Activated CD4-positive, alpha-beta memory T cell treated with anti-CD3 and anti-CD28 coated beads, Interleukin-2, amount 10 ng/mL, durations not matched to agents 7 days and 5 days (primary cell): ENCODE data around the gene NELFE. TPM values are rescaled to one million over a fixed set of nuclear protein-coding genes. Genes with fewer than 3 reads are reported as not detected.
"Not testable (repeated sequence)": the region's sequence is repeated elsewhere in the genome, so short reads cannot be mapped to it uniquely, and the experiment has no call there.

Experiments used
- CTCF ChIA-PET: fragments of 350-600 bp; sonication (Branson Sonifier 250); formaldehyde crosslinking; loops from one replicate; lab custom pipeline; 2021; ENCODE audit warnings: antibody characterized with exemption, inconsistent platforms; lab: Charles Lee
- POLR2A ChIA-PET: fragments of 350-600 bp; sonication (Branson Sonifier 250); formaldehyde crosslinking; loops from one replicate; lab custom pipeline; 2021; ENCODE audit warnings: antibody characterized with exemption; lab: Charles Lee
- DNase-seq: peaks from one replicate; pipeline ENCODE4 v3.0.0-alpha.2; 2020
- H3K27ac Mint-ChIP-seq: one replicate; pipeline ENCODE4 v1.8.0; 2021; ENCODE audit warnings: mild to moderate bottlenecking, mixed read lengths
- H3K27me3 Mint-ChIP-seq: one replicate; pipeline ENCODE4 v1.8.0; 2021; ENCODE audit warnings: mixed read lengths
- H3K36me3 Mint-ChIP-seq: one replicate; pipeline ENCODE4 v1.8.0; 2021; ENCODE audit warnings: low read depth, mixed read lengths
- H3K4me1 Mint-ChIP-seq: one replicate; pipeline ENCODE4 v1.8.0; 2021; ENCODE audit warnings: mixed read lengths
- H3K4me3 Mint-ChIP-seq: one replicate; pipeline ENCODE4 v1.8.0; 2021; ENCODE audit warnings: mild to moderate bottlenecking, mixed read lengths
- H3K9me3 Mint-ChIP-seq: one replicate; pipeline ENCODE4 v1.8.0; 2021; ENCODE audit warnings: mixed read lengths
- total RNA-seq, 2 experiments: library from RNA; stranded (reverse); gene quantifications; one replicate each; pipeline ENCODE4 v1.2.3, GENCODE V29; 2021

The NELFE gene
- total RNA-seq, 2 experiments from 2014 or later, result 69.6 to 70.6 TPM

- H3K27ac Mint-ChIP-seq, H3K36me3 Mint-ChIP-seq, H3K9me3 Mint-ChIP-seq, H3K4me3 Mint-ChIP-seq, H3K4me1 Mint-ChIP-seq, DNase-seq, CTCF ChIA-PET, H3K27me3 Mint-ChIP-seq, POLR2A ChIA-PET: not testable (repeated sequence)
Observed at GRCh38 chr6:31981744-31982143, 23.0 kb upstream of the NELFE start, which contains the start of gene C4A. C4A (plus strand) TSS chr6:31982057; CDS start chr6:31982108, 51 bp downstream.

DNA sequence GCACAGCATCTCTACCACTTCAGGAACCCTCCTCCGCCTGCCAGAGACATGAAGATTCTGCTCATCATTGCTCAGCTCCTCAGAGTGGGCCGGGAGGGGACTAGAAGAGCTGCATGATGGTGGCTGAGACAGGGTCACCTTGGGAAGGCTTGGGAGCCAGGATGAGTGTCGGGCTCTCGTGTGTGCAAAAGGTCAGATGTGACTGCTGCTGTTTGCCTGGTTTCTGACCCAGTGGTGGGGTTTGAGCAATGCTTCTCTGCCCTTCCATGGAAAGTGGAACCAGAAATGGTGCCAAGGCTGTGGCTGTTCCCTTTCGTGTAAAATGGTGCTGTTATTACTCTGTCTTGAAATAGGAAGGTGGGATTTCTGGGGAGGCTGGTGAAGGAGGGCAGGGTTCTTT is 22.2 kb upstream of the NELFE start:
- H3K9me3 Mint-ChIP-seq, POLR2A ChIA-PET, DNase-seq, H3K27ac Mint-ChIP-seq, H3K4me3 Mint-ChIP-seq, H3K4me1 Mint-ChIP-seq, H3K27me3 Mint-ChIP-seq, H3K36me3 Mint-ChIP-seq, CTCF ChIA-PET: not testable (repeated sequence)

DNA sequence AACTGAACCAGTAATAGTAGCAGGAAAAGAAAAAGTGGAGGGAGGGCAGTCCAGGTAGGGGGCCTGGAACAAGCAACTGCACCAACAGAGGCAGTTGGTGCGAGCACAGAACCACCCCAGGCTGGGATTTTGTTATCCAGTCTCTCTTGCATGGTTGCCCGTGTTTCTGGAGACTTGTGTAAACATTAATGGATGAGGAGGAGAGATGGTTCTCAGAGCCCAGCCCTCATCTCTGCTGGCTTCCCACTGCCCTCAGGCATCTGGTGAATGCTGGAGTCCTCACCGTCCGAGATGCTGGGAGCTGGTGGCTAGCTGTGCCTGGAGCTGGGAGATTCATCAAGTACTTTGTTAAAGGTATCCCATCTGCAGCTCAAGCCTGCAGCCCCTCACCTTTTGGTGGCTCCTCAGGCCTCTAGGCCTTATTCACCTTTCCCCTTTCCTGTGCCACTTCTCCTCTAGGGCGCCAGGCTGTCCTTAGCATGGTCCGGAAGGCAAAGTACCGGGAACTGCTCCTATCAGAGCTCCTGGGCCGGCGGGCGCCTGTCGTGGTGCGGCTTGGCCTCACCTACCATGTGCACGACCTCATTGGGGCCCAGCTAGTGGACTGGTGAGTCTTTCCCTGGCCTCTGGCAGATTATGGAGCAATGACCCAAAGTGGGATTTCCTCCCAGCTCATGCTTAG is 21.6 kb upstream of the NELFE start:
- H3K36me3 Mint-ChIP-seq, H3K4me3 Mint-ChIP-seq, POLR2A ChIA-PET, H3K9me3 Mint-ChIP-seq, H3K4me1 Mint-ChIP-seq, DNase-seq, H3K27ac Mint-ChIP-seq, H3K27me3 Mint-ChIP-seq: not testable (repeated sequence)
- CTCF ChIA-PET, result interaction anchor here (0.6 kb wide), 1 partner anchor 156 kb away, joined by 3 read pairs; no protein-coding TSS in a partner anchor

DNA sequence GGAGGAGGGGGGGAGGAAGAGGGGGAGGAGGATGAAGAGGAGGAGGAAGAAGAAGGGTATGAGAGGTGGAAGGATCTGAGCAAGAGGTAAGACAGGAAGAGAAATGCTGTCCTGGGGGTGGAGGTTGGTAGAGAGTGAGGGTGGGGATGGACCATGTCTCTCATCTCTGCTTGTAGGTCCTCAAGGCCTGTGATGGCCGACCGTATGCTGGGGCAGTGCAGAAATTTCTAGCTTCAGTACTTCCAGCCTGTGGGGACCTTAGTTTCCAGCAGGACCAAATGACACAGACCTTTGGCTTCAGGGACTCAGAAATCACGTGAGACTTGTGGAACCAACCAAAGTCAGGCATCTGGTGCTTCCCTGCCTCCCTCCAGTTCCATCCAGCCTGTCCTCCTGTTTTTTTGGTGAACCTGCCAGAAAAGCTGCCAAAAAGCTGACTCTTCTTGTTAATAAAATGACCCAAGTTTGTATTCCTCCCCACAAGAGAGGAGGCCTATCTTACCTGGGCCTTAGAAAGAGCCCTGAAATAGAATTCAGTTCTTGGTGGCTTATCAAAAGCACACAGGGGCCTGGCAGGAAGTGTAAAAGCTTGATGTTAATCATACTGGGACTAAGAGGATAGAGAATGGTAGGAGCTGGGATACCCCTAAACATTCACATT is 20.6 kb upstream of the NELFE start:
- Mint-ChIP-seq H3K4me1 (peaks cover 6% of the 10 kb centered on the region), H3K27me3 (no peaks in the 10 kb centered on the region), H3K4me3 (no peak overlapping the region), H3K9me3 (no peaks in the 10 kb centered on the region), H3K36me3 (no peaks in the 10 kb centered on the region), H3K27ac (peak overlapping the region; percentile 27)
- ChIA-PET CTCF (interaction anchor here (0.6 kb wide), 1 partner anchor 155 kb away, joined by 3 read pairs; no protein-coding TSS in a partner anchor), POLR2A (interaction anchor here (0.6 to 0.8 kb wide), 2 partner anchors 18 to 72 kb away, joined by 3 read pairs; no protein-coding TSS in a partner anchor)
- no peak for DNase-seq

GRCh38 chr6:31978831-31979230 is 20.1 kb upstream of the NELFE start:
- no peak for DNase-seq
- ChIA-PET CTCF (interaction anchor here (0.6 to 1.4 kb wide), 2 partner anchors 27 to 50 kb away, joined by 4 to 5 read pairs; no protein-coding TSS in a partner anchor), POLR2A (no interaction called here)
- no peaks in the 10 kb centered on the region for H3K36me3 Mint-ChIP-seq
- peak overlapping the region; percentile 40 for H3K27ac Mint-ChIP-seq
- no peak overlapping the region for H3K4me3 Mint-ChIP-seq
- no peaks in the 10 kb centered on the region for H3K9me3 Mint-ChIP-seq
- no peaks in the 10 kb centered on the region for H3K27me3 Mint-ChIP-seq
- peaks cover 10% of the 10 kb centered on the region for H3K4me1 Mint-ChIP-seq

GRCh38 chr6:31977816-31978431 is 19.2 kb upstream of the NELFE start:
- Mint-ChIP-seq H3K4me3 (no peak overlapping the region), H3K4me1 (peaks cover 19% of the 10 kb centered on the region), H3K36me3 (peaks cover 4% of the 10 kb centered on the region), H3K27me3 (no peaks in the 10 kb centered on the region), H3K9me3 (no peaks in the 10 kb centered on the region), H3K27ac (no peak overlapping the region)
- CTCF ChIA-PET, result interaction anchor here (0.6 to 1.4 kb wide), 2 partner anchors 26 to 49 kb away, joined by 4 to 5 read pairs; no protein-coding TSS in a partner anchor
- POLR2A ChIA-PET, result no interaction called here
- no peak for DNase-seq

DNA sequence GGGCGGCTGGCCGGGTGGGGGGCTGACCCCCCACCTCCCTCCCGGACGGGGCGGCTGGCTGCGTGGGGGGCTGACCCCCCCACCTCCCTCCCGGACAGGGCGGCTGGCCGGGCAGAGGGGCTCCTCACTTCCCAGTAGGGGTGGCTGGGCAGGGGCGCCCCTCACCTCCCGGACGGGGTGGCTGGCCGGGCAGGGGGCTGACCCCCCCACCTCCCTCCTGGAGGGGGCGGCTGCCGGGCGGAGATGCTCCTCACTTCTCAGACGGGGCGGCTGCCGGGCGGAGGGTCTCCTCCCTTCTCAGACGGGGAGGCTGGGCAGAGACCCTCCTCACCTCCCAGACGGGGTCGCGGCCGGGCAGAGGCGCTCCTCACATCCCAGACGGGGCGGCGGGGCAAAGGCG is 17.3 kb upstream of the NELFE start:
- H3K36me3 Mint-ChIP-seq, DNase-seq, H3K4me3 Mint-ChIP-seq, CTCF ChIA-PET, H3K27ac Mint-ChIP-seq, H3K27me3 Mint-ChIP-seq, H3K9me3 Mint-ChIP-seq: not testable (repeated sequence)
- POLR2A ChIA-PET, result interaction anchor here (8.3 kb wide), 1 partner anchor 16 kb away, joined by 162 read pairs; the partner anchor contains the start of genes NELFE and SKIC2
- peaks cover 33% of the 10 kb centered on the region for H3K4me1 Mint-ChIP-seq

GRCh38 chr6:31972709-31973350 is 14.1 kb upstream of the NELFE start:
- H3K4me1 Mint-ChIP-seq, result peaks cover 45% of the 10 kb centered on the region
- H3K27me3 Mint-ChIP-seq, result no peaks in the 10 kb centered on the region
- peak overlapping the region; percentile 99 for H3K27ac Mint-ChIP-seq
- no peaks in the 10 kb centered on the region for H3K9me3 Mint-ChIP-seq
- DNase-seq, result no peak
- H3K36me3 Mint-ChIP-seq, result peaks cover 26% of the 10 kb centered on the region
- ChIA-PET CTCF (interaction anchor here (1.2 to 3.0 kb wide), 4 partner anchors 14 to 109 kb away, joined by 3 to 13 read pairs (median 10); partner anchors contain the start of genes NELFE, NEU1 and SKIC2), POLR2A (interaction anchor here (1.0 to 8.3 kb wide), 14 partner anchors 13 to 998 kb away, joined by 3 to 162 read pairs (median 4); partner anchors contain the start of genes CFB, CSNK2B, DDX39B and EHMT2)
- H3K4me3 Mint-ChIP-seq, result peak overlapping the region; percentile 97

DNA sequence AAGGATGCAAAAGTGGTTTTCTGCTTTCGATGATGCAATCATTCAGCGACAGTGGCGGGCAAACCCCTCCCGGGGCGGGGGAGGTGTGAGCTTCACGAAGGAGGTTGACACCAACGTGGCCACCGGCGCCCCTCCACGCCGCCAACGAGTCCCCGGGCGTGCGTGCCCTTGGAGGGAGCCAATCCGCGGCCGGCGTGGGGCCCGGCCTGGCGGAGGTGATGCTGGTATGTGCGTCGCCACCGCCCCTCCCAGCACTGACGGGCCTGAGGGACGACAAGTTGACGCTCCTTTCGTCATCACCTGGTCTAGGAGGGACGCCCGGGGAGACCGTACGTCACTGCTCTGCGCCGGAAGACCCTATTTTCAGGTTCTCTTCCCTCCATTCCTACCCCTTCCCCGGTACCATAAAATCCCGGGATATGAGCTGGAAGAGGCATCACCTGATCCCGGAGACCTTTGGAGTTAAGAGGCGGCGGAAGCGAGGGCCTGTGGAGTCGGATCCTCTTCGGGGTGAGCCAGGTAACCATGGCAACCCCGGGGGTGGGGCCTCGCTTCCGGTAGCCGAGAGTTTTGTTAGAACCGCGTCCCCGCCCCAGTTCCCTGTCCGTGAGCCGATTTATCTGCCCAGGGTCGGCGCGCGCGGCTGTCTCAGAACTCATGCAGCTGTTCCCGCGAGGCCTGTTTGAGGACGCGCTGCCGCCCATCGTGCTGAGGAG is 13.4 kb upstream of the NELFE start, which contains the start of gene DXO:
Gene DXO (minus strand): TSS at position 146 of the 716 bp plus-strand sequence. CDS start 463 bp downstream, outside the sequence.
- Mint-ChIP-seq H3K27me3 (no peaks in the 10 kb centered on the region), H3K27ac (peak within 1 kb of the TSS; percentile 99), H3K4me3 (peak within 1 kb of the TSS; percentile 97), H3K36me3 (peaks cover 33% of the 10 kb centered on the region), H3K9me3 (no peaks in the 10 kb centered on the region), H3K4me1 (peaks cover 45% of the 10 kb centered on the region)
- ChIA-PET POLR2A (interaction anchor here (0.7 to 8.3 kb wide), 24 partner anchors 12 to 1000 kb away, joined by 3 to 162 read pairs (median 4); partner anchors contain the start of genes ATF6B, CFB, CLIC1 and CSNK2B), CTCF (interaction anchor here (0.6 to 3.0 kb wide), 8 partner anchors 12 to 1238 kb away, joined by 3 to 13 read pairs (median 4); partner anchors contain the start of genes NELFE, NEU1 and SKIC2)
- DNase-seq, result peak; percentile 98

GRCh38 chr6:31971279-31971992 is 12.7 kb upstream of the NELFE start:
- Mint-ChIP-seq H3K4me3 (peak overlapping the region; percentile 97), H3K4me1 (peaks cover 45% of the 10 kb centered on the region), H3K9me3 (no peaks in the 10 kb centered on the region), H3K27me3 (no peaks in the 10 kb centered on the region), H3K27ac (peak overlapping the region; percentile 99), H3K36me3 (peaks cover 39% of the 10 kb centered on the region)
- no peak for DNase-seq
- ChIA-PET CTCF (interaction anchor here (0.6 to 3.0 kb wide), 8 partner anchors 11 to 1238 kb away, joined by 3 to 13 read pairs (median 4); partner anchors contain the start of genes NELFE, NEU1 and SKIC2), POLR2A (interaction anchor here (0.7 to 8.3 kb wide), 23 partner anchors 12 to 1000 kb away, joined by 3 to 162 read pairs (median 4); partner anchors contain the start of genes ATF6B, CFB, CLIC1 and CSNK2B)
